Measurements from ENCODE around the gene LRRC52.

LRRC52 gene

DNA sequence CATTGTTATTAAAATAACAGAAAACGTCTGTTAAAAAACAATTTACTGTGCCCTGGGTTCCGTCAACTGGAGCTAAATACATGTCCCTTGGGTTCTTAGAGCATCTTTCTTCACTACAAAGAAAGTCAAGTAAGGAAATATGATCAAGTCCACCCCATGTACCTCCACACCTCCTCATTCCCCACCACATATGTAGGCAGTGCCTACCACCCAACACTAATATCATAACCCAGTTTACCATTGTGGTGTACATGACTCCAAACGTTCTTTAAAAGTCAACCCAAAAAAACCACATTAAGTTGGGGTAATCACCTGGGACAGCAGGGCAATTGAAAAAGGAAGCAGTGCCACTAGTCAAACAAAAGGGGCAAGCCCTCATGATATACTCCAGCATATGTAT lies 7.8 kb upstream of the LRRC52 start:
- TF ChIP-seq EZH2 (optimal IDR thresholded peaks at IDR 0.05; ENCODE audit: low read depth, low read length) (no peak), EZH2phosphoT487 (IDR thresholded peaks at IDR 0.05; ENCODE audit: low read length) (no peak)
- TF ChIP-seq, protein P1, sequence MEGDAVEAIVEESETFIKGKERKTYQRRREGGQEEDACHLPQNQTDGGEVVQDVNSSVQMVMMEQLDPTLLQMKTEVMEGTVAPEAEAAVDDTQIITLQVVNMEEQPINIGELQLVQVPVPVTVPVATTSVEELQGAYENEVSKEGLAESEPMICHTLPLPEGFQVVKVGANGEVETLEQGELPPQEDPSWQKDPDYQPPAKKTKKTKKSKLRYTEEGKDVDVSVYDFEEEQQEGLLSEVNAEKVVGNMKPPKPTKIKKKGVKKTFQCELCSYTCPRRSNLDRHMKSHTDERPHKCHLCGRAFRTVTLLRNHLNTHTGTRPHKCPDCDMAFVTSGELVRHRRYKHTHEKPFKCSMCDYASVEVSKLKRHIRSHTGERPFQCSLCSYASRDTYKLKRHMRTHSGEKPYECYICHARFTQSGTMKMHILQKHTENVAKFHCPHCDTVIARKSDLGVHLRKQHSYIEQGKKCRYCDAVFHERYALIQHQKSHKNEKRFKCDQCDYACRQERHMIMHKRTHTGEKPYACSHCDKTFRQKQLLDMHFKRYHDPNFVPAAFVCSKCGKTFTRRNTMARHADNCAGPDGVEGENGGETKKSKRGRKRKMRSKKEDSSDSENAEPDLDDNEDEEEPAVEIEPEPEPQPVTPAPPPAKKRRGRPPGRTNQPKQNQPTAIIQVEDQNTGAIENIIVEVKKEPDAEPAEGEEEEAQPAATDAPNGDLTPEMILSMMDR (IDR thresholded peaks at IDR 0.05; ENCODE audit: low read length) = no peak
- Histone ChIP-seq H3F3A (ENCODE audit: insufficient read depth, low read length) (no peaks in the 10 kb centered on the region), H3K9me3 (replicated peaks; ENCODE audit: insufficient read depth, low read length) (no peaks in the 10 kb centered on the region), H2AFZ (ENCODE audit: low read length) (no peak overlapping the region), H3K27ac (ENCODE audit: low read length) (no peak overlapping the region), H3K27me3 (replicated peaks; ENCODE audit: insufficient read depth, low read length) (no peaks in the 10 kb centered on the region), H3K9ac (ENCODE audit: low read length) (no peak overlapping the region), H3K4me3 (ENCODE audit: low read length) (no peak overlapping the region), H3K36me3 (replicated peaks; ENCODE audit: insufficient read depth, low read length) (no peaks in the 10 kb centered on the region), H4K20me1 (ENCODE audit: insufficient read depth, low read length) (no peaks in the 10 kb centered on the region), H3K4me1 (ENCODE audit: low read length) (peaks cover 11% of the 10 kb centered on the region), H3K4me2 (ENCODE audit: low read depth, low read length) (no peak overlapping the region), H3K9me2 (replicated peaks; ENCODE audit: insufficient read depth, low read length) (no peaks in the 10 kb centered on the region), H3K79me2 (ENCODE audit: low read length) (no peaks in the 10 kb centered on the region)
- DNase-seq = no peak

- no peak overlapping the region for H3K4me3 ChIP-seq (ENCODE audit: low read length)
- H3K36me3 ChIP-seq (replicated peaks; ENCODE audit: insufficient read depth, low read length) = no peaks in the 10 kb centered on the region
- DNase-seq = no peak
- no peaks in the 10 kb centered on the region for H4K20me1 ChIP-seq (ENCODE audit: insufficient read depth, low read length)
- no peaks in the 10 kb centered on the region for H3K9me3 ChIP-seq (replicated peaks; ENCODE audit: insufficient read depth, low read length)
- peaks cover 5% of the 10 kb centered on the region for H3K4me1 ChIP-seq (ENCODE audit: low read length)
- H3K4me2 ChIP-seq (ENCODE audit: low read depth, low read length) = no peak overlapping the region
- H2AFZ ChIP-seq (ENCODE audit: low read length) = no peak overlapping the region
- no peaks in the 10 kb centered on the region for H3F3A ChIP-seq (ENCODE audit: insufficient read depth, low read length)
- no peaks in the 10 kb centered on the region for H3K9me2 ChIP-seq (replicated peaks; ENCODE audit: insufficient read depth, low read length)
- no peak overlapping the region for H3K27ac ChIP-seq (ENCODE audit: low read length)
- no peak for TF ChIP-seq EZH2 (optimal IDR thresholded peaks at IDR 0.05; ENCODE audit: low read depth, low read length)
- TF ChIP-seq, protein P1 (IDR thresholded peaks at IDR 0.05; ENCODE audit: low read length) = no peak
- TF ChIP-seq EZH2phosphoT487 (IDR thresholded peaks at IDR 0.05; ENCODE audit: low read length) = no peak
- no peaks in the 10 kb centered on the region for H3K79me2 ChIP-seq (ENCODE audit: low read length)
- H3K9ac ChIP-seq (ENCODE audit: low read length) = no peak overlapping the region
- H3K27me3 ChIP-seq (replicated peaks; ENCODE audit: insufficient read depth, low read length) = no peaks in the 10 kb centered on the region
These were observed 6.3 kb upstream of the LRRC52 start for GRCh38 chr1:165537356-165538109.

DNA sequence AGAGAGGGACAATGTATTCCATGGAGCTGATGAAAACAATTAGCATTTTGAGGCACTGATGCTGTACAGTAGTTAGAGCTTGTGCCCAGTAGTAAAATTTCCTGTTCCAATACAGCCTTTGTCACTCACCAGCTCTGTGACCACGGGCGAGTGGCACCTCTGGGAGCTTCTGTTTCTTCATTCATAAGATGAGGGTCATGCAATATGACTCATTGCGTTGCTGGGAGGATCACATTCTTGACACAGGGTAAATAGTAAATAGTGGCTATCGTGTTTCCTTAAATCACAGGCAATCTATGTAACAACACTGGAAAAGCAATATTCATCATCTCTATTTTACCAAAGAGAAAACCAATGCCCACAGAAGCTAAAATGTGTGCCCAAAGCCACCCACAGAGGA lies 4.5 kb upstream of the LRRC52 start:
- Histone ChIP-seq H4K20me1 (ENCODE audit: insufficient read depth, low read length) (no peaks in the 10 kb centered on the region), H3K4me2 (ENCODE audit: low read depth, low read length) (no peak overlapping the region)
- TF ChIP-seq EZH2 (optimal IDR thresholded peaks at IDR 0.05; ENCODE audit: low read depth, low read length) (no peak), EZH2phosphoT487 (IDR thresholded peaks at IDR 0.05; ENCODE audit: low read length) (no peak)
- TF ChIP-seq, protein P1 (IDR thresholded peaks at IDR 0.05; ENCODE audit: low read length) = no peak

More for the DNA sequence above, 4.5 kb upstream of the LRRC52 start:
- Histone ChIP-seq H2AFZ (ENCODE audit: low read length) (no peak overlapping the region), H3K36me3 (replicated peaks; ENCODE audit: insufficient read depth, low read length) (no peaks in the 10 kb centered on the region), H3K4me3 (ENCODE audit: low read length) (no peak overlapping the region), H3K79me2 (ENCODE audit: low read length) (no peaks in the 10 kb centered on the region), H3K27me3 (replicated peaks; ENCODE audit: insufficient read depth, low read length) (no peaks in the 10 kb centered on the region), H3F3A (ENCODE audit: insufficient read depth, low read length) (no peaks in the 10 kb centered on the region), H3K27ac (ENCODE audit: low read length) (no peak overlapping the region), H3K9me3 (replicated peaks; ENCODE audit: insufficient read depth, low read length) (no peaks in the 10 kb centered on the region), H3K9ac (ENCODE audit: low read length) (no peak overlapping the region), H3K4me1 (ENCODE audit: low read length) (peaks cover 5% of the 10 kb centered on the region), H3K9me2 (replicated peaks; ENCODE audit: insufficient read depth, low read length) (no peaks in the 10 kb centered on the region)
- DNase-seq = no peak
